ENCODE measurements around the gene PRKCZ. TPM values are rescaled to one million over a fixed set of nuclear protein-coding genes. Genes with fewer than 3 reads are reported as not detected.
A peak's percentile ranks its signal among the peaks of the same experiment; 100 is the strongest.

Gene PRKCZ
- total and polyA plus RNA-seq, 9 of the 15 experiments (the other 6 are each of a cell fraction or from before 2014, with no cell fraction given): 0.07 to 3.1 (median 1.3) TPM

GRCh38 chr1:2168535-2168934 is 118.3 kb downstream of the PRKCZ start:
- H3K9me3 ChIP-seq (replicated peaks; ENCODE audit: control insufficient read depth, insufficient read depth, low read depth, low read length): peaks cover 10% of the 10 kb centered on the region
- intact Hi-C loops (cut with micrococcal nuclease): no loop called here
- 0 out of 4 replicates have a peak overlapping the region, but pooled peaks of 1 of the 2 experiments have one; percentile 79 for H3K9ac ChIP-seq (ENCODE audit: insufficient read depth in 1 of 2, low read depth in 2 of 2, low read length in 2 of 2)
- peaks cover 56 to 93% of the 10 kb centered on the region in 2 experiments for H3K27me3 ChIP-seq (ENCODE audit: control insufficient read depth in 2 of 2, insufficient read depth in 2 of 2, low read length in 2 of 2)
- no peaks in the 10 kb centered on the region for H3K79me2 ChIP-seq (ENCODE audit: control insufficient read depth, insufficient read depth, low read length)
- DNase-seq (ENCODE audit: extremely low read depth in 1 of 4, low spot score in 3 of 4) (no peak), FAIRE-seq (no peak), ATAC-seq (no peak)
- POLR2A ChIA-PET: interaction anchor here (0.6 to 1.4 kb wide), 3 partner anchors 63 to 240 kb away, joined by 3 read pairs; no protein-coding TSS in a partner anchor
- in situ Hi-C loops (cut with MboI): no loop called here
- H3K27ac ChIP-seq (ENCODE audit: extremely low read depth, low read depth, low read length): no peak overlapping the region
- H3K4me3 ChIP-seq: no peak overlapping the region
- TF ChIP-seq ZNF699 (CRISPR knock-in tag; IDR thresholded peaks at IDR 0.05; ENCODE audit: insufficient replicate concordance) (no peak), HSF4 (CRISPR knock-in tag; IDR thresholded peaks at IDR 0.05; ENCODE audit: borderline replicate concordance) (no peak), POLR2AphosphoS2 (IDR thresholded peaks at IDR 0.05; ENCODE audit: low read length) (no peak), MGA (IDR thresholded peaks at IDR 0.05) (peak; percentile 15; the same call in 1 of the 2 replicates)
- no peak overlapping the region for H3K4me2 ChIP-seq (ENCODE audit: insufficient read depth, low read length)
- H3K4me1 ChIP-seq (replicated peaks in 1 of 2; ENCODE audit: control insufficient read depth in 2 of 2, insufficient read depth in 2 of 2, low read length in 2 of 2): peaks cover 0 to 40% of the 10 kb centered on the region in 2 experiments; a peak in 2 of 5 replicates
- CTCF ChIA-PET (ENCODE audit: low intra/inter-chr PET ratio): no interaction called here
- WGBS (ENCODE audit: insufficient coverage, low coverage, missing lambda C conversion rate): 39% methylated on average over 12 of the region's 12 CpGs
- H3K36me3 ChIP-seq (ENCODE audit: control insufficient read depth, insufficient read depth, low read length): no peaks in the 10 kb centered on the region
- no TSS peak for BruUV-seq (replicated peaks)
- no peaks in the 10 kb centered on the region for H3K9me1 ChIP-seq (ENCODE audit: control insufficient read depth, insufficient read depth, low read length)
- H4K20me1 ChIP-seq (replicated peaks; ENCODE audit: control insufficient read depth, insufficient read depth, low read length): no peaks in the 10 kb centered on the region; the same call in 1 of the 2 replicates
- H2AFZ ChIP-seq (ENCODE audit: low read depth, low read length): peak overlapping the region; percentile 22
